VCaP (cell line): ENCODE data around the gene ISOC1.

Experiments
- H3K27ac ChIP-seq: fragments of 450-650 bp; 2 replicates; pipeline ENCODE4 v1.5.1; 2017
- TF ChIP-seq, protein P1 (sequence below): fragments of 450-650 bp; conservative IDR thresholded peaks from 2 replicates; pipeline ENCODE4 v1.5.1; 2017; ENCODE audit warnings: mild to moderate bottlenecking, moderate library complexity

The ISOC1 gene

DNA sequence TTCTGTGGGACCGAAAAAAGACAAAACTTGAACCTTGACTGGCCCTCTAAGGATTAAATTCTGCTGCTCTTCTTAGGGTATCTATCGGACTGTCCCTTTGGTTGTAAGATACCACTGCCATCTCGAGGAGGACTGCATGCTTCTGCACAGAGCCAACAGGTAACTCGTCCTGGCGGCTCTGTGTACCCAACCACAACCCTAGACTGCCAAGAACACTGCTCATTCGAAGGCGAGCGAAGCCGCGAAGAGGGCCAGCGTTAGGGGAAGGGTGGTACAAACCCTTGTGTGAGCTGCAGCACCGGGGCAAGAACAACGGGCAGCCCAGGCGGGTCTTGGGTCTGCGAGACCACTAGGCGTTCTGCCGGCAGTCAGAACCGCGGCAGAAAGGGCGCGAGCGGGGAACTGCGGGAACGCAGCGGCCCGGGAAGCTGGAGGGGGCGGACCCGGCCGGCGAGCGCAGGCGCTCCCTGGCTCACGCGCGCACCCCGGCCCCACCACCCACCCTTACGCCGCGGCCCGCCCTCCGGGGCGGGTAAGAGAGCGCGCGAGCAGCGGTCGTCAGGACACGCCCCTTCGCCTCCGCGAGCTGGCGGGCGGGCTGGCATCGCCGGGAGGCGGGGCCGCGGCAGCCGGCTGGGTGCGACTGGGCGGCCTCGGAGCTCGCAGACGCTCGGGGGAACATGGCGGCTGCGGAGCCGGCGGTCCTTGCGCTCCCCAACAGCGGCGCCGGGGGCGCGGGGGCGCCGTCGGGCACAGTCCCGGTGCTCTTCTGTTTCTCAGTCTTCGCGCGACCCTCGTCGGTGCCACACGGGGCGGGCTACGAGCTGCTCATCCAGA, at the start of gene ISOC1:
Gene ISOC1, plus strand, starts transcription at position 663 of the 837 bp plus-strand sequence. Its CDS starts 18 bp downstream, at position 681.
- H3K27ac ChIP-seq: peak within 1 kb of the TSS; percentile 85

DNA sequence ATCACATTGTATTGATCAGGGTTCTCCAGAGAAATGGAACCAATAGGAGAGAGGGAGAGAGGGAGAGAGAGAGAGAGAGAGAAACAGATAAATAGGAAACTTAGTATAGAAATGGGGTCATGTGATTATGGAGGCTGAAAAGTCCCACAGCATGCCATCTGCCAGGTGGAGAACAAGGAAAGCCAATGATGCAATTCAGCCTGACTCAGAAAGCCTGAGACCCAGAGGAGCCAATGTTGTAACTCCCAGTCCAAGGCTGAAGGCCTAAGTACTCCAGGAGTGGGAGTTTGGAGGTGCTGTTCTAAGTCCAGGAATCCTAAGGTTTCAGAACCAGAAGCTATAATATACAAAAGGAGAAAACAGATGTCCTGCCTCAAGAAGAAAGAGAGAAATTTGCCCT, 48.4 kb upstream of the ISOC1 start:
- H3K27ac ChIP-seq: no peak overlapping the region
- TF ChIP-seq, protein P1, sequence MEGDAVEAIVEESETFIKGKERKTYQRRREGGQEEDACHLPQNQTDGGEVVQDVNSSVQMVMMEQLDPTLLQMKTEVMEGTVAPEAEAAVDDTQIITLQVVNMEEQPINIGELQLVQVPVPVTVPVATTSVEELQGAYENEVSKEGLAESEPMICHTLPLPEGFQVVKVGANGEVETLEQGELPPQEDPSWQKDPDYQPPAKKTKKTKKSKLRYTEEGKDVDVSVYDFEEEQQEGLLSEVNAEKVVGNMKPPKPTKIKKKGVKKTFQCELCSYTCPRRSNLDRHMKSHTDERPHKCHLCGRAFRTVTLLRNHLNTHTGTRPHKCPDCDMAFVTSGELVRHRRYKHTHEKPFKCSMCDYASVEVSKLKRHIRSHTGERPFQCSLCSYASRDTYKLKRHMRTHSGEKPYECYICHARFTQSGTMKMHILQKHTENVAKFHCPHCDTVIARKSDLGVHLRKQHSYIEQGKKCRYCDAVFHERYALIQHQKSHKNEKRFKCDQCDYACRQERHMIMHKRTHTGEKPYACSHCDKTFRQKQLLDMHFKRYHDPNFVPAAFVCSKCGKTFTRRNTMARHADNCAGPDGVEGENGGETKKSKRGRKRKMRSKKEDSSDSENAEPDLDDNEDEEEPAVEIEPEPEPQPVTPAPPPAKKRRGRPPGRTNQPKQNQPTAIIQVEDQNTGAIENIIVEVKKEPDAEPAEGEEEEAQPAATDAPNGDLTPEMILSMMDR: no peak

More for the DNA sequence above, at the start of gene ISOC1:
- TF ChIP-seq, protein P1: peak; percentile 70

DNA sequence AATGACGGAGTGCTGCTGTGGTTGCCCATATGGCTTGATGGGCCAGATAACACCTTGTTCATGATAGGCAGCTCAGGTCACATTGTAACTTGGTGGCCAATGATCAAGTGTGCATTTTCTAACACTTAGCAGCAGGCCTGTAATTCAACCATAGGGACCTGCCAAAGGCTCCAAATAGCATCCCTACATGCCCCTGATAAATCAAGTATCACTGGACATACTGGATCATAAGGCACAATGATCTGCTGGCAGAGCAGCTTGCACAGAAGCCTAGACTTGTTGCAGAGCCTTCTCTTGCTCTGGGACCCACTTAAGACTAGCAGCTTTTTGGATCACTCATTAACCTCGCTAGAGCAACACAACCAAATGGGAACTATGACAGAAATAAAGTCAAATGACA, 46.0 kb upstream of the ISOC1 start:
- TF ChIP-seq, protein P1: no peak
- peak overlapping the region; percentile 33 for H3K27ac ChIP-seq

DNA sequence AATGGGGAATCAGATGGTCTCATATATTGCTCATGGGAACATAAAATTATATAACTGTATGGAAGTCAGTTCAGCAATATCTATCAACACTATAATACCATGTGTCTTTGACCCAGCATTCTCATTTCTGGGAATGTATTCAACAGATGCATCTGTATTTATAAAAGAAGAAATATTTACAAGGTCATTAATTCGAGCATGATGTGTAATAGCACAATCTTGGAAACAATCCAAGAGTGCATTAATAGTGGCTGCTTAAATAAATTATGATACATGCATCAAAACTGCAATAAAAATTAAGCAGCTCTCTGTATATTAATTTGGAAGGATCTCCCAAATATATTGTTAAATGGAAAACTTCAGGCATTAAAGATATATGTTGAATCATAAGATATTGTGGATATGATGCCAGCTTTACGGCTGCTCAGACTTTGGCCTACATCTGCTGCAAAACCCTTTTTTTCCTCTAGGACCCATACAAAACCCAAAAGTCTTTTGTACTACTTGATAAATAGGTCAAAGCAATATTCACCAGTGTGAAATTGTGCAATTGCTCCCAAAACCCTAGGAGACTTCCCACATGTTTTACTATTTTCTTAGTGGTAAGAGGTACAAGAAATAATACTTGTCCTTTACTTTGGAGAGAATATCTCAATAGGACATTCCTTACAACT, 45.3 kb upstream of the ISOC1 start:
- peak overlapping the region; percentile 33 for H3K27ac ChIP-seq
- TF ChIP-seq, protein P1: no peak

DNA sequence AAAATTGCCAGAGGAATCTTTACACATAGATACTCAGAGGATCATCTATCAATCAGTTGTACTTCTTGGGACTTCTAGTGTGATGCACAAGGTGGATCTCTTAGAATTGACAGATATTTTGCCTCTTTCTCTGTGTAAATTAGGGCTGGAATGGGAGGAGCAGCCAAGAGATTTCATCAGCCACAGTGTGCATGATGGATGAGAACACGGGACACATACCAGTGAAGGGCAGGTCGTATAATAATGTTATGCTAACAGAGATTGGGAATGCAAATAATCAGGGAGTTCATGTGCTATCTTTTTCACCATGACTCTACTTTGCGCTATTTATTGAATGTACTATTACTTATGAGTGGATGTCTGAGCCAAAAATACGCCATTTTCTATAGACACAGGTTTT, 43.3 kb upstream of the ISOC1 start:
- TF ChIP-seq, protein P1: no peak
- peak overlapping the region; percentile 10; the same call in 1 of the 2 replicates for H3K27ac ChIP-seq

DNA sequence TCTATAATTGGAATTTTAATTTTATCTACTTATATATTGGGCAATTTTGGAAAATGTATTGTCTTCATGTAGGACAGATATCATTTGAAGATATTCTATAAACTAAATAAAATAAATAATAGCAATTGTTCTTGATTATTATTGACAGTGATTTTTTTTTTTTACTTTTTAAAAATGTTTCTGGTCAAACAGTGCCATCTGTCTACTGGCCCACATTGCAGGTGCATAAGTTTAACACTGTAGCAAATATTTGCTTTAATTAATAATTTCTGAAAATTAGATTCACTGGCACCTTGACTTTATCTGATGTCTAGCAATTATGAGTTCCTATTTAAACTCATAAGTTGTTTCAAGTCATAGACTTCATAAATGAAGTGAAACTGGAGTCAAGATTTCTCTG, 41.1 kb upstream of the ISOC1 start:
- TF ChIP-seq, protein P1: peak; percentile 74
- H3K27ac ChIP-seq: no peak overlapping the region

DNA sequence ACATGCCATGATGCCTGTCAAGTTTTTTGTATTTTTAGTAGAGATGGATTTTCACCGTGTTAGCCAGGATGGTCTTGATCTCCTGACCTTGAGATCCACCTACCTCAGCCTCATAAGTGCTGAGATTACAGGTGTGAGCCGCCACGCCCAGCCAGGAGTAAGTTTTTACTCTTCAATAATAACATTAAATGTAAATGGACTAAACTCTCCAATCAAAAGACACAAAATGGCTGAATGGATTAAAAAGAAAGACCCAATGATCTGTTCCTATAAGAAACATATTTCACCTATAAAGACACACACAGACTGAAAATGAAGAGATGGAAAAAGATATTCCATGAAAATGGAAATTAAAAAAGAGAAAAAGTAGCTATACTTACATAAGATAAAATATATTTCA, 37.2 kb upstream of the ISOC1 start:
- H3K27ac ChIP-seq: no peak overlapping the region
- TF ChIP-seq, protein P1: no peak
